UCSD-AML1 (cell line): ENCODE data around the gene CPA3.

ENCODE experiments used
- DNase-seq: peaks from one replicate; lab custom pipeline; 2025; ENCODE audit not compliant: unreplicated experiment; lab: John Stamatoyannopoulos, UW

The CPA3 gene

DNA sequence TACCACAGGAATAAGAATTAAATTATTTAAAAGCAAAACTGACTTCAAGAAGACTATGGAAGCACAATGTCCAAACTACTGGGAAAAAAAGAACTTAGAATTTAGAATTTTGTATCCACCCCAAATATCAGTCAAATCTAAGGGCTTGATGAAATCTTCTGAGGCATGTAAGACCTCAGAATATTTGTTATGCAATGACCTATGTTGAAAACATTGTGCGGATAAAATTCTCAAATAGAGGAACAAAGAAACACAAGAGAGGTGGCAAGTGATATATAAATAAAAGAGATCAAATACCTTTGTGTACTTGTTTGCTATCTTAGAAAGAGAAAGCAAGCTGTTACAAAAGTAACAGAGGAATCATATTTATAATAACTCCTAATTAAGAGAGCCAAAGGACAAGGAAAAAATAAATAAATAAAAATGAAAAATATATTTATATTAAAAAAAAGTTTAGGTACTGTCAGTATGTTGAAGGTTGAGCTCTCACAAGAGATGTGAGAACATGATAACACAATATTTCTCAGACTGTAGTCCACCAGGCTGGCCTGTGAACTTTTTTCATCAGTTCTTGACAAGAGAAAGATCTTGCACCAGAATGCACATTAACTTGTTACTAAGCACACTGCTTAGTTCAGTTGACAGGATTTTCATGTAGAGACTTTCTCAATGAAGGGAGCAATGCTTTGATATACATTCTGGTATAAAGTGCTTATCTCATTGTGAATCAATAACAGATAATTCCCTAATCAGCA lies 50.0 kb downstream of the CPA3 start:
- no peak for DNase-seq

DNA sequence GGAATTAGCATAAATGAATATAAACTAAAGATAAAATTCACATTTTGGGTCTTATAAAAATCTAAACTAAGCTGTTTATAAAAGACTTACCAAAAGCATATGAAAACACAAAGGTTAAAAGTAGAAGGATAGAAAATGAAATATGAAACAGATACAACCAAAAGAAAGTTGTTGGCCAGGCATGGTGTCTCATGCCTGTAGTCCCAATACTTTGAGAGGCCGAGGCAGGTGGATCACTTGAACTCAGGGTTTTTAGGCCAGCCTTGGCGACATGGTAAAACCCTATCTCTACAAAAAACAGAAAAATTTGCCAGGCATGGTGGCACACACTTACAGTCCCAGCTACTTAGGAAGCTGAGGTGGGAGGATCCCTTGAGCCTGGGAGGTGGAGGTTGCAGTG lies 51.0 kb downstream of the CPA3 start:
- DNase-seq, result no peak

DNA sequence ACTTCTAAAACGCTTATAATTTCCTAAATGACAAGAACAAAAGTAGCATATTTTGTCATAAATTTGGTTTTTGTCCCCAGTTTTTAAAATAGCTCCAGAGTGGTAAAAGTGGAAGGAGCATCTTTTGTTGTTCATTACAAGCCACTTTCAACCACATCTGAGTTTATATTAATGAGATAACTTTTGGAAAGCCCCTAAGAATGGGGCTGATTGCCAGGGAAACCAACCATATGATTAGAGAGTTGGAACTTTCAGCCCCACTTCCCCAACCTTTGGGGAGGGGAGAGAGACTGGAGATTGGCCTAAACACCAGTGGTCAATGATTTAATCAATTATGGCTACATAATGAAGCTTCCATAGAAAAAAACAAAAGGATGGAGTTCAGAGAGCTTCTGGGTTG lies 57.4 kb downstream of the CPA3 start:
- no peak for DNase-seq

DNA sequence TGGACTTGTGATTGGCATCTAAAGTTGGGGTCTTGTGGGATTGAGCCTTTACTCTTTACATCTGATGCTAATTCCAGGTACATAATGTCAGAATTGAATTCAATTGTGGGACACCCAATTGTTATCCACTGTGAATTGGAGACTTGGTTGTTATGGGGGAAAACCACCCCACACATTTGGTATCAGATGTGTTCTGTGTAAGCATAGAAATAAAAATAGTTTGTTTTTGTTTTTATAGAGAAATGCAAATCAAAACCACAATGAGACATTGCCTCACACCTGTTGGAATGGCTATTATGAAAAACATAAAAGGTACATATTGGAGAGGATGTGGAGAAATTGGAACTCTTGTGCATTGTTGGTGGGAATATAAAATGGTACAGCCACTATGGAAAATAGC lies 58.5 kb downstream of the CPA3 start:
- DNase-seq, result no peak

DNA sequence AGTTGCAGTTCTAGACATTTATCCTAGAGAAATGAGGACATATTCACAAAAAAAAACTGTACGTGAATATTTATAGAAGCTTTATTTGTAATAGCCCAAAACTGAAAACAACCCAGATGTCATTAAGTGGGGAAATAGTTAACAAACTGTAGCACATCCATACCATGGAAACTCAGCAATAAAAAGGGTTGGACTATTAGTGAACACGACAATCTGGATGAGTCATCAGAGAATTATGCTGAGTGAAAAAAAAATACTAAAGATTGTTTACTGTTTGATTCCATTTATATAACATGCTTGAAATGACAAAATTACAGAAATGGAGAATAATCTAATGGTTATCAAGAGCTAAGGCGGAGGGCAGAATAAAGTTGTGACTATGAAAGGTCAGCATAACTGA lies 59.5 kb downstream of the CPA3 start:
- DNase-seq, result no peak

DNA sequence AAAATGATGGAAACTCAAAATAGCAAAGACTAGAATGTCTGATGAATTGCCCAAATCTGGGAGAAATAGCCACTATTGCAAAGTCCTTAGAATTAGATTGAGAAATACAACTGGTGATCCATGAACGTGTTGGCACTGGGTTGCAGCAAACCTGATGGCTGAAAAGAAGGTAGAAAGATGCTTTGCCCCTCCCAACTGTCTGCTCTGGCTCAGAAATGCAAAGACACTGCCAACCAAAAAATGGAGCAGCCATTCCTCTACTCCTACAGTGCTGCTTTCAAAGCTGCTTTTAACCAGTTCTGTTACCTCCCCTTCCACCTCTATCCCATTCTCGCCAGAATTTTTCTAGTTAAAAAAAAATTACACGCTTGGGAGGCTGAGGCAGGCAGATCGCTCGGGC lies 60.7 kb downstream of the CPA3 start:
- no peak for DNase-seq

DNA sequence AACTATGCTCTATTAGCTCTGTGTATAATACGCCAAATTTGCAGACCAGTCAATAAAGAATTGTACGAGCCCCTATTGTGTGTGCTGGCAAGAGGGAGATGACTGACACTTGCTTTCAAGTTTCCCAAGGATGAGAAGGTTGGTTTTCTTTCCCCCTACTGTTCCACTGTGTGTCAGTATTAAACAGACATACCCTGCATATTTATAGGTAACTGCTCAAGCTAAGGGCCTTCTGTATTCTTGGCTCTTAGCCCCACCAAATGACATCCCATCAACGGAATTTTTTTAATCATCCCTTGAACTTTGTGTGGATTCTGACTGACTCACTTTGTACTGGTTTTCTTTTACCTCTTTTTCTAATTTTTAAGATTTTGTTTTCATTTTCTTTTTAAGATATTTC lies 65.7 kb downstream of the CPA3 start:
- no peak for DNase-seq

DNA sequence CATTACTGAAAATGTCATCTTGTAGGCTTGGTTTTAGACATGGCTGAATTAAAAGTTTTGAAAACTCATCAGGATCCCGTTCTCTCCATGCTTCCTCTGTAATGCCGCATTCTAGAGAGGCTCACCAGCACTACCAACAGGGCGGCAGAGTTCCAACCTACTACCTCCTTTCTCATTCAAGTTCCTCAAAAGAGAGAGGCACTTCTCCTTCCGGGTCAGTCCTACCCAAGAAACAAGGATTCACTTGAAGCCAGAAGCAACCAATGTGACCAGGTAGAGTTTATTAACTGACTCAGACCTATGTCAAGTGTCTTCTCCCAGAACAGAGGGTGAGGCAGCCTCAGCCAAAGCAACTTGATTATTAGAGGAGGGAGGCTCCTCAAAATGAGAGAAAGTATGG lies 66.5 kb downstream of the CPA3 start:
- no peak for DNase-seq

DNA sequence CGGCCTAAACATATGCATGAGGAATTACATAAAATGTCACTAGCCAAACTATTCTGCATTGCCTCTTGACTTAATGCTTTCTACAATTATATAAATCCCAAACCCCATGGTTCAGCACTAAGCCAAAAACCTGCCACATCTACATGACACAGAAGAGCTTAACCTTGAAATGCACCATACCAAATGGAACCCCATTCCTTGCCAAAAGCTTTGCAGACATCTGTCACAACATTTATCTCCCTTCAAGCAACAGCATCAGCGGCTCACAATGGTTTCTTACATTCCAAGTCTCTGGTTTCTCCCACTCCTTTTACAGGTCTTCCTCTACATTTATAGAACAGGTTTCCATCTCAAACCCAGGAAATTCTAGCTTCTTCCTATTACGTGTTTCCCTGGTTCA lies 67.9 kb downstream of the CPA3 start:
- DNase-seq, result no peak

DNA sequence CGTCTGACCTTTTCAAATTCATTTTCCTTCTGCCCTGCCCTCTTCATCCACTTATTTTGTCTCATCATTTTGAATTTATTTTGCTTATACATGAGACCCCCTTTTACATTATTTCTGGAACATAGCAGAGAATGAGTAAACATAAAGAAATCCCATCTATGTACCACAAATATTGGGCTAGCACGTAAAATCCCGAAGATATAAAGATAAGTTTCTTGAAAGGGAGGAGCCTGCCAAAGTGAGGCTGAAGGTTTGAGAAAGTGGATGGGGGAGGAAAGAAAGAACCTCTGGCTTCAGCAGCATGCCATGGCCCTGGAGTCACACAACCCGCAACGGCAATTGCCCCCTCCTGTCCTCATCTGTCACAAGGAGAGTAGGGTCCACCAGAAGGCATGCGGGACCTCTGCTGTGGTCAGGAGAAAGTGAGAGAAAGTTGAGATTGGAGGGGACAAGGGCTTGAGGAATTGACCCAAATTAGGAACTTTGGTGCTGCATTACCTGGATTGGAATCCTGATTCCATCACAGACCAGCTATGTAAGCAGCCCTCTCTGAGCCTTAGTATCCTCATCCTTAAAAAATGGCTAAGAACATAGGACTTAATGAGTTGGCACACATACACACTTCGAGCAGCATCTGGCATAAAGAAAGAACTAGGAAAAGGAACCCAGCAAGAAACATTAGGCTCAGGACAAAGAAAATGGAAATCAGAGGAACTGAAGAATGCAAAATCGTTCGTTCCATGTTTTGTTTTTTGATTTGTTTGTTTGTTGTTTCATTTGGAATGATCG lies 72.6 kb downstream of the CPA3 start:
- DNase-seq, result no peak

DNA sequence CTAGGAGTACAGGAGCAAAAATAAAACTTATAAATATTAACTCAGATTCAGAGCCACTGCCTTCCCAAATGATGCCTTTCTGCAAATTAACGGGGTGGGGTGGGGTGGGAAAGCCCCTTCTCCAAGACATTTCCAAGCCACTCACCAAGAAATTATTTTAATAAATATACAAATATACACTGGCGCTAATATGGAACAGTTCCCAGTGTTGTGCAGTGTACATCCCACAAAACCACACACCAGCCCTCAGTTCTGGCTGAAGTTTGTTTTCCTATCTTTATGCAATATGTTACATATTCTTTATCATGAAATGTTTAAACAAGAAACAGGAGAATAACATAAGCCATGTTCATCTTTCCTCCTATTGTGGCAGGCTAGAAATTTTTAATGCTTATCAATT lies 73.2 kb downstream of the CPA3 start:
- no peak for DNase-seq

DNA sequence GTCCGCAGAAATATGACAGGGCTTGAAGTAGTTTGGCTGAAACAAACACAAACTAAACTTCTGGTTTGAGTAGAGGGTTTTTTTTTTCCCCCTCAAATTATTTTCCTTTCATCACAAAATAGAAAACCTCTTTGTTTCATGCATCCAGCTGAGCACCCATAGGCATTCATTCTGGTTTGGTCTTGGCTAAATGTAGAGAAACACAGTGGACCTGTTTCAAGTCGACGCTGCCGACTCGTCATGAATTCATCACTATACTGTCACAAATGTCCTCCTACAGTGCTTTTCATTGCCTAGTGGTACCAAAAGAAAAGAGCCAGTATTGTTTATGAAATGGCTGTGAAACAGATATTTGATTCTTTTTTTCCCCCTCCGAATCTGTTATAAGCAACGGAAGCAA lies 73.8 kb downstream of the CPA3 start:
- no peak for DNase-seq

DNA sequence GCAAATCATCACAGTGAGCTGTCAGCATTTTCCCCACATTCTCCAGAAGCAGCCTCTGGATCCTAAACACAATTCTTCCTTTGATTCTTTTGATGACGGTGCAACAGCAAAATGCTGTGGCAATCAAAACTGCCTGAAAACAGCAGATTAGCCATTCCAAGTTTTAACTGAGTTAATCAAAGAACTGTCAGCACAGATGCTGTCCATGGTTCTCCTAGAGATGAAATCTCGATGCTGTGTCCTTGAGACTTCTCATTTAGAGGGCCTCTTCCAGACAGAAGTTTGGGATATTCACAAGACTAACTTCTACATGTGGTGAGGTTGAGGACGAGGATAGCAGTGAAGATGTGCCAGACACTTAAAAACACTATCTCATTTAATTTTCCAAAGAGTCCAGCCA lies 75.9 kb downstream of the CPA3 start:
- DNase-seq, result no peak

DNA sequence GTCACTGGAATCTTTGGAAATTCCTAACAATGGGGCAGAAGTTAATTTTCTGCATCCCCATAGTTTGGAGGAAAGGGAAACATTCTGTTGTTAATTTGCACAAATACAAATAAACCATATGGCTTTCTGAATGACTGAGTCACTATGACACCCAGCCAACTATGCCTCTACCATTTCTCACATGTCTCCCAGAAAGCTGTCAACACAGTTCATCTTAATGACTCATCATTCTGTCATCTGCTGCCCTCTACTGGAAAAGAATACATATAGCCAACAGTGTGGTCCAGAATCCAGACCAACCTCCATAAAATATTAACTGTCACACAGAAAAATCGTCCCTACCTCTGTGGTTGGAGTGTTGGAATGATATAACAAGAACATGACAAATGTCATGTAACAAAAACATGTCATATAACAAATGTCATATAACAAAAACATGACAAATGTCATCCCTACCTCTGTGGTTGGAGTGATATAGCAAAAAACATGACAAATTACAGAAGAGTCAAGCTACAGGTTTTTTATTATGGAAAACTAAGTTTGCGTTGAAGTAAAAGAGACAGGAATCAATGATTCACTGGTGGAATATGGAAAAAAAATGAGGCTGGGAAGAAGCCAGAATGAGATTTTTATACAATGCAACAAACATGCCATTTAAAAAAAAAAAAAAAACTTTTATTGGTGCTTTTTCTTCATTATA lies 78.6 kb downstream of the CPA3 start:
- DNase-seq, result no peak

DNA sequence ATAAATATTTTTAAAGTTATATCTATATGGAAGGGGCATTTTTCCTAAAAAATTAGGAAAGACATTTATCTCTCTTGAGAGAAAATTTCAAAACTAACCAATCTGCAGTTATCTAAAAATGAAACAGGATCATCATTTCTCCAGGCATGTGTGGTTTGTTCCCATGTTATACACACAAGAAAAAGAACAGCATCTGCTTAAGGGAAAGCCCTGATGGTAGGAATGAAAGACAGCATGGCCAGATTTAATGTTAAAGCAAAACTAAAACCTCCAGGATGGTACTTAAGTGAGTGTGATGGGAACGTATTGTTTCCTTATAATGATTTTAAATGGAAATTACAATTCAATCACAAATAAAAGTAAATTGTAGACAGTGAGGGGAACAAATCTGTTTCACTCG lies 80.0 kb downstream of the CPA3 start:
- no peak for DNase-seq
